Bronchial epithelial cell (primary cell): Measurements from ENCODE around the gene PAX5. TPM values are rescaled to one million over a fixed set of nuclear protein-coding genes. Genes with fewer than 3 reads are reported as not detected.

Source experiments
- DNase-seq: peaks from one replicate; pipeline ENCODE4 v3.0.0-alpha.2; 2010; ENCODE audit warnings: low read depth
- FAIRE-seq: peaks from 2 replicates; lab custom pipeline; 2011; peaks lifted over from hg19 to GRCh38; lab: Jason Lieb, UNC
- H3K27me3 ChIP-seq: 2 replicates; pipeline ENCODE4 v1.5.1; 2011; ENCODE audit warnings: low read length; ENCODE audit not compliant: control insufficient read depth, insufficient read depth
- H3K36me3 ChIP-seq: 2 replicates; pipeline ENCODE4 v1.5.1; 2011; ENCODE audit warnings: low read length; ENCODE audit not compliant: control insufficient read depth, insufficient read depth
- H3K4me3 ChIP-seq: 2 replicates; pipeline ENCODE4 v1.5.1; 2011; ENCODE audit warnings: mild to moderate bottlenecking, low read depth, low read length, control low read depth
- CTCF ChIP-seq: IDR thresholded peaks from 2 replicates; pipeline ENCODE4 v1.5.1; 2011; ENCODE audit warnings: mild to moderate bottlenecking, moderate library complexity, low read length, control low read depth, inconsistent platforms; ENCODE audit not compliant: insufficient read depth, severe bottlenecking
- total RNA-seq: library from RNA; depleted of rRNA; stranded (reverse); fragments of >200 nt; gene quantifications from 2 replicates; pipeline ENCODE4 v1.2.1, GENCODE V29; 2014

Gene PAX5
- total RNA-seq, 1 donor from 2014 or later, result not detected

DNA sequence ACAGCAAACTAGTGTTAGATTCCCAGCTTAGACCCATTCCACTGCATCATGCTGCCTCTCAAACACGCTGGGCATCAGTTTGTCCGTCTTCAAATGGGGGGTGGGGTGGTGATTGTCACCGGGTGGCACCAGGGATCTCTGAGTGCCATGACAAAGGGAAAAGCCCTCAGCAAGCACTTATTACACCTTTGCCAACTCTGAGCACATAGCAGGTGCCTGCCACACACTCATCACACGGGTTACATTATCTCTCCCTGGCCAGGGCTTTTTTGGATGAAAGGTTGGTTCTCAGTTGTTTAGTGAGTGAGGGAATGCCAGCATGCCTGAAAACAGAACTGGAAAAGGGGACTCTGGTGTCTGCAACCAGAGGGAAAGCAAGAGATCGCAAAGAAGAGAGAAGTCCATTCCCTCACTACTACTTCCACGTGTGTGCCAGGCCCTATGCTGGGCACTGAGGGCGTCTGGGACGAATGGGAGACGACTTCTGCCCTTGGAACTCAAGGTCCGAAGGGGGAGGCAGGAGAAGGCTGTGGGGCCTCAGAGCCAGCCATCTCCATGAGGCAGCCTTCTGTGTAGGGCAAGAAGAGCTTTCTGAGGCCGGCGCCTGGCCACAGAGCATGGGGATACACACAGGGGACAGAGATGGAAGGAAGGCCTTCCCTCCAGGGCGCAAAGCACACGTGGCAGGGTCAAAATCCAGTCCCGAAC, 48.9 kb downstream of the PAX5 start:
- no peak overlapping the region for H3K4me3 ChIP-seq
- H3K36me3 ChIP-seq, result no peaks in the 10 kb centered on the region
- DNase-seq, result no peak
- peaks cover 47% of the 10 kb centered on the region for H3K27me3 ChIP-seq
- FAIRE-seq, result peak; percentile 50
- TF ChIP-seq CTCF, result no peak

GRCh38 chr9:36980148-36980974, 53.7 kb downstream of the PAX5 start:
- TF ChIP-seq CTCF, result no peak
- H3K36me3 ChIP-seq, result no peaks in the 10 kb centered on the region
- H3K4me3 ChIP-seq, result no peak overlapping the region
- peak; percentile 48 for DNase-seq
- FAIRE-seq, result no peak
- peaks cover 18% of the 10 kb centered on the region for H3K27me3 ChIP-seq

DNA sequence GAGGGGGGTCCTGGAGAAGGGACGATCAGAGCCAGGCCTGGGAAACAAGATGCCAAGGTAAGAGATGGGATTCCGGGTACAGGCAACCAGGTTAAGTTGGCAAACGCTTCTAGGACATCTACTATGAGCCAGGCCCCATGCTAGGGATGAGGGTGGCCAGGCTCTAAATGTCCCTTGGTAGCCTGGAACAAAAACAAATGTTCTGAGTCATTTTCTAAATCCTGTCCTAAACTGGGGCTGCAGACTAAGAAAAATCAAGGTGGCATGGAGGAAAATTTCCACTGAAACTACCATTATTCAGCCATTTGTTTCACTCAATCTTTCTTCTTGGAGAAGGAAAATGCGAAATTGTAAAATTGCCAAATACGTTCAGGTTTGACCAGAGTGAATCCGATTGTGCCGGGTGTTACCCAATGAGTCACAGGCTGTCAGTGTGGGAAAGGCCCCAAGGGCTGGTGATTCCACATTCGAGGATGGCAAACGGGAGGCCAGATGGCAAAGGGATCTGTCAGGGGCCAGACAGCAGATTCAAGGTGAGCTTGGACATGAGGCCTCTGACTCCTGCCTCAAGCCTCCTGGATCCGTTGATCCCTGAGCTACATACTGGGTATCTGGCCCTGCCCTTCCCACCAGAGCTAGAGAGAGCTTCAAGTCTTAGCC, 57.6 kb downstream of the PAX5 start:
- DNase-seq (peak; percentile 78), FAIRE-seq (no peak)
- Histone ChIP-seq H3K4me3 (no peak overlapping the region), H3K36me3 (no peaks in the 10 kb centered on the region), H3K27me3 (no peaks in the 10 kb centered on the region)
- TF ChIP-seq CTCF, result no peak

- H3K4me3 ChIP-seq, result no peak overlapping the region
- TF ChIP-seq CTCF, result peak; percentile 32
- H3K36me3 ChIP-seq, result no peaks in the 10 kb centered on the region
- DNase-seq (no peak), FAIRE-seq (no peak)
- H3K27me3 ChIP-seq, result no peaks in the 10 kb centered on the region
Measured at GRCh38 chr9:36974731-36975130, 59.3 kb downstream of the PAX5 start.

- Histone ChIP-seq H3K27me3 (no peaks in the 10 kb centered on the region), H3K36me3 (no peaks in the 10 kb centered on the region), H3K4me3 (no peak overlapping the region)
- FAIRE-seq (no peak), DNase-seq (no peak)
- no peak for TF ChIP-seq CTCF
Measured at GRCh38 chr9:36971935-36972488, 62.1 kb downstream of the PAX5 start.
